ENCODE measurements around the gene ZFHX3.

GRCh38 chr16:72970656-72971055 lies 77.3 kb downstream of the ZFHX3 start:
- TF ChIP-seq EZH2 (IDR thresholded peaks at IDR 0.05; ENCODE audit: low read length) = no peak
- TF ChIP-seq, protein P1, sequence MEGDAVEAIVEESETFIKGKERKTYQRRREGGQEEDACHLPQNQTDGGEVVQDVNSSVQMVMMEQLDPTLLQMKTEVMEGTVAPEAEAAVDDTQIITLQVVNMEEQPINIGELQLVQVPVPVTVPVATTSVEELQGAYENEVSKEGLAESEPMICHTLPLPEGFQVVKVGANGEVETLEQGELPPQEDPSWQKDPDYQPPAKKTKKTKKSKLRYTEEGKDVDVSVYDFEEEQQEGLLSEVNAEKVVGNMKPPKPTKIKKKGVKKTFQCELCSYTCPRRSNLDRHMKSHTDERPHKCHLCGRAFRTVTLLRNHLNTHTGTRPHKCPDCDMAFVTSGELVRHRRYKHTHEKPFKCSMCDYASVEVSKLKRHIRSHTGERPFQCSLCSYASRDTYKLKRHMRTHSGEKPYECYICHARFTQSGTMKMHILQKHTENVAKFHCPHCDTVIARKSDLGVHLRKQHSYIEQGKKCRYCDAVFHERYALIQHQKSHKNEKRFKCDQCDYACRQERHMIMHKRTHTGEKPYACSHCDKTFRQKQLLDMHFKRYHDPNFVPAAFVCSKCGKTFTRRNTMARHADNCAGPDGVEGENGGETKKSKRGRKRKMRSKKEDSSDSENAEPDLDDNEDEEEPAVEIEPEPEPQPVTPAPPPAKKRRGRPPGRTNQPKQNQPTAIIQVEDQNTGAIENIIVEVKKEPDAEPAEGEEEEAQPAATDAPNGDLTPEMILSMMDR (optimal IDR thresholded peaks at IDR 0.05 in 1 of 3, IDR thresholded peaks at IDR 0.05 in 1 of 3, conservative IDR thresholded peaks at IDR 0.05 in 1 of 3; ENCODE audit: extremely low read depth in 1 of 3, insufficient read depth in 2 of 3, low read length in 3 of 3) = no peak
